Parathyroid adenoma (tissue), 2 donors: Measurements from ENCODE around the gene OR1J1.

ENCODE experiments used
- H2AFZ ChIP-seq: fragments of 300-600 bp; sonication (generic); one replicate; pipeline ENCODE4 v1.7.0; 2017; ENCODE audit warnings: antibody characterized with exemption, mild to moderate bottlenecking
- H3K27ac ChIP-seq: fragments of 300-600 bp; sonication (generic); one replicate; pipeline ENCODE4 v1.7.0; 2017
- H3K27me3 ChIP-seq: fragments of 300-600 bp; sonication (generic); one replicate; pipeline ENCODE4 v1.7.0; 2017; ENCODE audit warnings: low read length; ENCODE audit not compliant: control insufficient read depth, insufficient read depth
- H3K36me3 ChIP-seq: fragments of 300-600 bp; sonication (generic); one replicate; pipeline ENCODE4 v1.7.0; 2017; ENCODE audit warnings: low read length; ENCODE audit not compliant: control insufficient read depth, insufficient read depth
- H3K4me1 ChIP-seq: fragments of 300-600 bp; sonication (generic); one replicate; pipeline ENCODE4 v1.7.0; 2017; ENCODE audit warnings: control low read depth
- H3K4me2 ChIP-seq: fragments of 300-600 bp; sonication (generic); one replicate; pipeline ENCODE4 v1.7.0; 2017; ENCODE audit warnings: low read length
- H3K4me3 ChIP-seq: fragments of 300-600 bp; sonication (generic); one replicate; pipeline ENCODE4 v1.7.0; 2017; ENCODE audit warnings: low read depth, low read length
- H3K79me2 ChIP-seq: fragments of 300-600 bp; sonication (generic); one replicate; pipeline ENCODE4 v1.7.0; 2017; ENCODE audit warnings: control low read depth
- H3K9ac ChIP-seq: fragments of 300-600 bp; sonication (generic); one replicate; pipeline ENCODE4 v1.7.0; 2017; ENCODE audit warnings: mild to moderate bottlenecking
- H3K9me3 ChIP-seq: fragments of 300-600 bp; sonication (generic); one replicate; pipeline ENCODE4 v1.7.0; 2017; ENCODE audit warnings: low read length; ENCODE audit not compliant: control insufficient read depth
- CTCF ChIP-seq: fragments of 300-600 bp; sonication (generic); IDR thresholded peaks from one replicate; pipeline ENCODE4 v1.7.0; 2017; ENCODE audit warnings: antibody characterized with exemption, mild to moderate bottlenecking
- donor health status: primary hyperparathyroidism.

Gene OR1J1

GRCh38 chr9:122464633-122465567, 12.8 kb downstream of the OR1J1 start:
- Histone ChIP-seq H3K9ac (no peak overlapping the region), H3K4me1 (no peaks in the 10 kb centered on the region), H3K36me3 (no peaks in the 10 kb centered on the region), H3K27ac (no peak overlapping the region), H3K9me3 (no peaks in the 10 kb centered on the region), H3K4me3 (peak overlapping the region; percentile 56), H3K4me2 (peak overlapping the region; percentile 63), H3K27me3 (peaks cover 4% of the 10 kb centered on the region), H3K79me2 (no peaks in the 10 kb centered on the region), H2AFZ (peak overlapping the region; percentile 17)
- TF ChIP-seq CTCF, result peak; percentile 56

GRCh38 chr9:122463828-122464632, 13.7 kb downstream of the OR1J1 start:
- Histone ChIP-seq H3K9me3 (no peaks in the 10 kb centered on the region), H3K4me3 (no peak overlapping the region), H3K4me2 (peak overlapping the region; percentile 63), H3K4me1 (no peaks in the 10 kb centered on the region), H3K27ac (no peak overlapping the region), H2AFZ (peak overlapping the region; percentile 17), H3K79me2 (no peaks in the 10 kb centered on the region), H3K9ac (no peak overlapping the region), H3K36me3 (no peaks in the 10 kb centered on the region), H3K27me3 (peaks cover 4% of the 10 kb centered on the region)
- no peak for TF ChIP-seq CTCF

- no peak for TF ChIP-seq CTCF
- Histone ChIP-seq H3K27me3 (no peaks in the 10 kb centered on the region), H2AFZ (no peak overlapping the region), H3K9ac (no peak overlapping the region), H3K9me3 (no peaks in the 10 kb centered on the region), H3K27ac (no peak overlapping the region), H3K4me1 (no peaks in the 10 kb centered on the region), H3K4me2 (no peak overlapping the region), H3K79me2 (no peaks in the 10 kb centered on the region), H3K36me3 (no peaks in the 10 kb centered on the region), H3K4me3 (no peak overlapping the region)
These were observed 19.9 kb downstream of the OR1J1 start for GRCh38 chr9:122457787-122458186.

- Histone ChIP-seq H2AFZ (no peak overlapping the region), H3K36me3 (no peaks in the 10 kb centered on the region), H3K9me3 (no peaks in the 10 kb centered on the region), H3K27ac (no peak overlapping the region), H3K9ac (no peak overlapping the region), H3K79me2 (no peaks in the 10 kb centered on the region), H3K27me3 (no peaks in the 10 kb centered on the region), H3K4me1 (no peaks in the 10 kb centered on the region), H3K4me3 (no peak overlapping the region), H3K4me2 (no peak overlapping the region)
- TF ChIP-seq CTCF, result no peak
These were observed 21.6 kb downstream of the OR1J1 start for GRCh38 chr9:122456123-122456522.
